Fibroblast of skin of back (primary cell): ENCODE results near the gene DISP3.

ENCODE experiments used
- DNase-seq: peaks from one replicate; pipeline ENCODE4 v3.0.0-alpha.2; 2013

The DISP3 gene

GRCh38 chr1:11529763-11530730 is 51.1 kb downstream of the DISP3 start:
- DNase-seq, result no peak

GRCh38 chr1:11530731-11531311 is 51.9 kb downstream of the DISP3 start:
- DNase-seq, result no peak

GRCh38 chr1:11531314-11531870 is 52.4 kb downstream of the DISP3 start:
- DNase-seq, result no peak

- no peak for DNase-seq
These were observed 53.0 kb downstream of the DISP3 start for GRCh38 chr1:11531943-11532342.

GRCh38 chr1:11533790-11534787 is 55.1 kb downstream of the DISP3 start:
- no peak for DNase-seq

GRCh38 chr1:11534846-11535245 is 55.9 kb downstream of the DISP3 start:
- DNase-seq, result no peak

GRCh38 chr1:11535316-11535715 is 56.4 kb downstream of the DISP3 start:
- DNase-seq, result no peak

GRCh38 chr1:11535761-11536572 is 57.0 kb downstream of the DISP3 start:
- no peak for DNase-seq

- no peak for DNase-seq
These were observed 57.8 kb downstream of the DISP3 start for GRCh38 chr1:11536573-11537379.

- DNase-seq, result no peak
These were observed 58.4 kb downstream of the DISP3 start for GRCh38 chr1:11537380-11537764.

- no peak for DNase-seq
These were observed 59.1 kb downstream of the DISP3 start for GRCh38 chr1:11537854-11538591.

- DNase-seq, result no peak
These were observed 59.9 kb downstream of the DISP3 start for GRCh38 chr1:11538886-11539285.

GRCh38 chr1:11539850-11540772 is 61.2 kb downstream of the DISP3 start:
- no peak for DNase-seq

- DNase-seq, result no peak
These were observed 61.8 kb downstream of the DISP3 start for GRCh38 chr1:11540773-11541160.

GRCh38 chr1:11541236-11541635 is 62.3 kb downstream of the DISP3 start:
- DNase-seq, result no peak

- DNase-seq, result no peak
These were observed 63.0 kb downstream of the DISP3 start for GRCh38 chr1:11541956-11542355.

GRCh38 chr1:11543392-11543791 is 64.4 kb downstream of the DISP3 start:
- DNase-seq, result no peak

- no peak for DNase-seq
These were observed 64.8 kb downstream of the DISP3 start for GRCh38 chr1:11543796-11544195.

GRCh38 chr1:11546456-11546855 is 67.5 kb downstream of the DISP3 start:
- DNase-seq, result no peak
